SK-N-SH (cell line): ENCODE measurements around the gene ATAD1. TPM values are rescaled to one million over a fixed set of nuclear protein-coding genes. Genes with fewer than 3 reads are reported as not detected.
"Not testable (repeated sequence)": the region's sequence is repeated elsewhere in the genome, so short reads cannot be mapped to it uniquely, and the experiment has no call there.

Experiments used
- CTCF ChIA-PET: fragments of 300-600, 350-600 bp; formaldehyde crosslinking; extraction: SDS; loops from one replicate; lab custom pipeline; 2021; lab: Yijun Ruan, JAX
- POLR2A ChIA-PET: fragments of 350-600 bp; sonication (Branson Sonifier 250); formaldehyde crosslinking; extraction: SDS; loops from one replicate; lab custom pipeline; 2020; ENCODE audit warnings: antibody characterized with exemption, inconsistent platforms; lab: Yijun Ruan, JAX
- DNase-seq: peaks from one replicate; pipeline ENCODE4 v3.0.0; 2012
- H2AFZ ChIP-seq: fragments of 200-600 bp; sonication (generic); 2 replicates; pipeline ENCODE4 v1.8.1; 2016; ENCODE audit warnings: antibody characterized with exemption, mild to moderate bottlenecking, low read depth
- H3F3A ChIP-seq: fragments of 200-600 bp; sonication (generic); replicated peaks from 2 replicates; pipeline ENCODE3; 2016; ENCODE audit warnings: antibody characterized with exemption, mild to moderate bottlenecking; ENCODE audit not compliant: insufficient read depth
- H3K27ac ChIP-seq, 2 experiments: fragments of 200-500 bp in 1 of 2; fragments of 200-600 bp in 1 of 2; sonication (Bioruptor generic) in 1 of 2; sonication (generic), shearing (Covaris generic) in 1 of 2; 2 replicates each; pipeline versions ENCODE4 v1.5.1 to v1.6.1; 2014 to 2016; ENCODE audit warnings: low read depth in 2 of 2, inconsistent platforms in 1 of 2, low read length in 1 of 2, mild to moderate bottlenecking in 1 of 2, mixed read lengths in 1 of 2
- H3K27me3 ChIP-seq: fragments of 200-600 bp; sonication (generic), shearing (Covaris generic); 2 replicates; pipeline ENCODE4 v1.6.1; 2016; ENCODE audit warnings: mixed run types; ENCODE audit not compliant: insufficient read depth
- H3K36me3 ChIP-seq, 2 experiments: fragments of 200-500 bp in 1 of 2; fragments of 200-600 bp in 1 of 2; sonication (Bioruptor generic) in 1 of 2; sonication (generic) in 1 of 2; replicated peaks in 1 of 2; 2 replicates each; pipeline versions ENCODE3 to v1.5.1; 2014 to 2016; ENCODE audit warnings: low read length in 1 of 2, mild to moderate bottlenecking in 1 of 2; ENCODE audit not compliant: insufficient read depth in 2 of 2, control insufficient read depth in 1 of 2
- H3K4me1 ChIP-seq, 2 experiments: fragments of 200-500 bp in 1 of 2; fragments of 200-600 bp in 1 of 2; sonication (Bioruptor generic) in 1 of 2; sonication (generic), shearing (Covaris generic) in 1 of 2; 2 replicates each; pipeline versions ENCODE4 v1.5.1 to v1.6.1; 2014 to 2016; ENCODE audit warnings: low read depth in 1 of 2, low read length in 1 of 2, mixed run types in 1 of 2; ENCODE audit not compliant: insufficient read depth in 2 of 2, control insufficient read depth in 1 of 2
- H3K4me2 ChIP-seq: fragments of 200-600 bp; sonication (generic), shearing (Covaris generic); 2 replicates; pipeline ENCODE4 v1.6.1; 2017; ENCODE audit warnings: mixed run types
- H3K4me3 ChIP-seq, 2 experiments: fragments of 200-500 bp in 1 of 2; fragments of 200-600 bp in 1 of 2; sonication (Bioruptor generic) in 1 of 2; sonication (generic), shearing (Covaris generic) in 1 of 2; 2 replicates each; pipeline versions ENCODE4 v1.5.1 to v1.8.1; 2014 to 2016; ENCODE audit warnings: low read depth in 2 of 2, inconsistent platforms in 1 of 2, low read length in 1 of 2, mild to moderate bottlenecking in 1 of 2, mixed read lengths in 1 of 2, moderate library complexity in 1 of 2
- H3K79me2 ChIP-seq: fragments of 200-600 bp; sonication (generic); 2 replicates; pipeline ENCODE4 v1.8.1; 2017; ENCODE audit warnings: mild to moderate bottlenecking; ENCODE audit not compliant: insufficient read depth
- H3K9ac ChIP-seq: fragments of 200-600 bp; sonication (generic); 2 replicates; pipeline ENCODE4 v1.6.1; 2017; ENCODE audit warnings: mixed run types
- H3K9me2 ChIP-seq: fragments of 200-600 bp; sonication (generic); 2 replicates; pipeline ENCODE4 v1.6.1; 2017; ENCODE audit warnings: mixed run types
- H3K9me3 ChIP-seq: fragments of 200-600 bp; sonication (generic); 2 replicates; pipeline ENCODE4 v1.6.1; 2017; ENCODE audit warnings: mixed run types, mild to moderate bottlenecking, moderate library complexity
- H4K20me1 ChIP-seq: fragments of 200-600 bp; sonication (generic); 2 replicates; pipeline ENCODE4 v1.6.1; 2017; ENCODE audit warnings: mild to moderate bottlenecking, mixed run types; ENCODE audit not compliant: insufficient read depth
- CHD2 ChIP-seq: fragments of 150-350 bp; IDR thresholded peaks from 2 replicates; pipeline ENCODE4 v1.6.1; 2018; ENCODE audit warnings: low read length; ENCODE audit not compliant: partially characterized antibody
- EZH2phosphoT487 ChIP-seq: fragments of 200-600 bp; sonication (generic); IDR thresholded peaks from 2 replicates; pipeline ENCODE4 v1.6.1; 2017; ENCODE audit warnings: low read depth, mixed run types, mild to moderate bottlenecking, antibody characterized with exemption, moderate library complexity, borderline replicate concordance
- GATA2 ChIP-seq: sonication (generic); formaldehyde crosslinking; IDR thresholded peaks from 2 replicates; pipeline ENCODE4 v1.5.0; 2020; ENCODE audit warnings: mild to moderate bottlenecking, missing genetic modification reagents
- MXI1 ChIP-seq: IDR thresholded peaks from 2 replicates; pipeline ENCODE4 v1.6.1; 2012; ENCODE audit warnings: mild to moderate bottlenecking, low read depth, low read length, improper control_type of control experiment
- NFIC ChIP-seq: IDR thresholded peaks from 2 replicates; pipeline ENCODE4 v1.4.0; 2012; ENCODE audit warnings: borderline replicate concordance
- NRF1 ChIP-seq: IDR thresholded peaks from 2 replicates; pipeline ENCODE4 v1.6.1; 2012; ENCODE audit warnings: low read depth, mild to moderate bottlenecking, low read length
- POLR2AphosphoS5 ChIP-seq: IDR thresholded peaks from 2 replicates; pipeline ENCODE4 v1.6.1; 2012; ENCODE audit warnings: low read depth, low read length
- RAD21 ChIP-seq: IDR thresholded peaks from 2 replicates; pipeline ENCODE4 v1.6.1; 2012; ENCODE audit warnings: mild to moderate bottlenecking, low read length
- RCOR1 ChIP-seq: fragments of 150-350 bp; IDR thresholded peaks from 2 replicates; pipeline ENCODE4 v1.6.1; 2017; ENCODE audit warnings: antibody characterized with exemption, low read length
- RFX5 ChIP-seq: IDR thresholded peaks from 2 replicates; pipeline ENCODE4 v1.6.1; 2012; ENCODE audit warnings: mild to moderate bottlenecking, improper control_type of control experiment, low read length
- SMC3 ChIP-seq: IDR thresholded peaks from 2 replicates; pipeline ENCODE4 v1.6.1; 2012; ENCODE audit warnings: low read depth, low read length, improper control_type of control experiment
- TAF1 ChIP-seq: IDR thresholded peaks from 2 replicates; pipeline ENCODE4 v1.6.1; 2012; ENCODE audit warnings: low read depth, mild to moderate bottlenecking, low read length, moderate library complexity, borderline replicate concordance
- TCF12 ChIP-seq: IDR thresholded peaks from 2 replicates; pipeline ENCODE4 v1.4.0; 2012
- TEAD4 ChIP-seq: IDR thresholded peaks from 2 replicates; pipeline ENCODE4 v1.4.0; 2012; ENCODE audit warnings: mild to moderate bottlenecking, borderline replicate concordance; ENCODE audit not compliant: insufficient read depth
- WGBS: methylation state at CpG from one replicate; pipeline ENCODE4 v1.1.6; 2017; ENCODE audit warnings: low lambda C conversion rate; 5-methylcytosine and 5-hydroxymethylcytosine counted together
- polyA plus RNA-seq, 3 experiments: library from polyadenylated mRNA; depleted of rRNA; stranded (reverse); fragments of >200 nt; gene quantifications; 2 replicates each; pipeline ENCODE4 v1.2.3, GENCODE V29; 2012
- TF ChIP-seq, protein P1 (sequence below): fragments of 200-600 bp; sonication (generic); IDR thresholded peaks from 2 replicates; pipeline ENCODE4 v1.6.1; 2017; ENCODE audit warnings: antibody characterized with exemption, mild to moderate bottlenecking, moderate library complexity
- TF ChIP-seq, protein P2 (sequence below): IDR thresholded peaks from 2 replicates; pipeline ENCODE4 v1.4.0; 2012; ENCODE audit warnings: low read depth
- TF ChIP-seq, protein P3 (sequence below): fragments of 150-350 bp; IDR thresholded peaks from 2 replicates; pipeline ENCODE4 v1.6.1; 2016; ENCODE audit warnings: mild to moderate bottlenecking, low read depth, low read length

ATAD1 gene
- polyA plus RNA-seq, 1 of the 3 experiments (the other 2 are of a cell fraction): 13.5 TPM

DNA sequence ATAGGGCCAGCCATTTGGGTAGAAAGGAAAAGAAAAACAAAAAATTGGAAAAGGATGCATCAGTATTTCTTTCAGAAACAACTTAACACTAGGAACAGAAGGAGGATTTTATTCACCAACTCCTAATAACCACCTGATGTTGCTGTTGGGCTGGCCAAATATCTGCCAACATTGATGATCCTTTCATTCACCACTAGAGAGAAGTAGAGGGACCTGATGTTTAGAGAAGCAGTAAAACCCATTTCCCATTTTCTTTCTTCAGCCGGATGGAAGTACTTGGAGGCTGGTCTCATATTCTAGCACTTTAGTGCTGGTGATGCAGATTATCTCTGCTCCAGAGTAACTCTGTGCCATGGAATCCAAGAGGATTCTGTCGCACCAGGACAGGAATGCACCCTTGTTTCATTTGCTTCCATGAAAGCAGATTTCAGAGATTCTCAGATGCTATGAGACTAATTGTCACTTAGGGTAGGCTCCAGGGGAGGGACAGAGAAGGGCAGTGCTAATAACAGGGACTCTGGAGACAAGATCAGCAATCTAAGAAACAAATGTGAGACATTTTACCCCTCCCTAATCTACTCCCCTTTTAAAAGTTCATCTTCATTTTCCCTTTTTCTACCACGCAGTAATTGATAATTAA, 42.2 kb upstream of the ATAD1 start:
- Histone ChIP-seq H3K27me3 (no peaks in the 10 kb centered on the region), H3K4me2 (no peak overlapping the region), H4K20me1 (peaks cover 11% of the 10 kb centered on the region), H3K4me1 (peaks cover 0 to 13% of the 10 kb centered on the region in 2 experiments; a peak in 2 of 4 replicates), H2AFZ (no peak overlapping the region), H3K36me3 (no peaks in the 10 kb centered on the region), H3K27ac (peak overlapping the region; percentile 5 to 97; a peak in 3 of 4 replicates), H3K9ac (no peak overlapping the region), H3K9me3 (no peaks in the 10 kb centered on the region), H3K9me2 (no peaks in the 10 kb centered on the region), H3F3A (peaks cover 33% of the 10 kb centered on the region), H3K79me2 (peaks cover 16% of the 10 kb centered on the region), H3K4me3 (no peak overlapping the region)
- DNase-seq: peak; percentile 66
- CTCF ChIA-PET: interaction anchor here (0.7 to 3.8 kb wide), 4 partner anchors 9 to 704 kb away, joined by 3 to 42 read pairs (median 9); no protein-coding TSS in a partner anchor
- POLR2A ChIA-PET: no interaction called here
- WGBS: 19% methylated on average over 2 of the region's 3 CpGs
- TF ChIP-seq TCF12: 0 out of 2 replicates have a peak, but pooled peaks have one; percentile 6
- TF ChIP-seq NFIC: peak; percentile 12; the same call in 1 of the 2 replicates
- 0 out of 2 replicates have a peak, but pooled peaks have one; percentile 25 for TF ChIP-seq RFX5
- 0 out of 2 replicates have a peak, but pooled peaks have one; percentile 15 for TF ChIP-seq MXI1
- TF ChIP-seq TAF1: no peak
- TF ChIP-seq, protein P1, sequence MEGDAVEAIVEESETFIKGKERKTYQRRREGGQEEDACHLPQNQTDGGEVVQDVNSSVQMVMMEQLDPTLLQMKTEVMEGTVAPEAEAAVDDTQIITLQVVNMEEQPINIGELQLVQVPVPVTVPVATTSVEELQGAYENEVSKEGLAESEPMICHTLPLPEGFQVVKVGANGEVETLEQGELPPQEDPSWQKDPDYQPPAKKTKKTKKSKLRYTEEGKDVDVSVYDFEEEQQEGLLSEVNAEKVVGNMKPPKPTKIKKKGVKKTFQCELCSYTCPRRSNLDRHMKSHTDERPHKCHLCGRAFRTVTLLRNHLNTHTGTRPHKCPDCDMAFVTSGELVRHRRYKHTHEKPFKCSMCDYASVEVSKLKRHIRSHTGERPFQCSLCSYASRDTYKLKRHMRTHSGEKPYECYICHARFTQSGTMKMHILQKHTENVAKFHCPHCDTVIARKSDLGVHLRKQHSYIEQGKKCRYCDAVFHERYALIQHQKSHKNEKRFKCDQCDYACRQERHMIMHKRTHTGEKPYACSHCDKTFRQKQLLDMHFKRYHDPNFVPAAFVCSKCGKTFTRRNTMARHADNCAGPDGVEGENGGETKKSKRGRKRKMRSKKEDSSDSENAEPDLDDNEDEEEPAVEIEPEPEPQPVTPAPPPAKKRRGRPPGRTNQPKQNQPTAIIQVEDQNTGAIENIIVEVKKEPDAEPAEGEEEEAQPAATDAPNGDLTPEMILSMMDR: peak; percentile 66
- TF ChIP-seq, protein P2, sequence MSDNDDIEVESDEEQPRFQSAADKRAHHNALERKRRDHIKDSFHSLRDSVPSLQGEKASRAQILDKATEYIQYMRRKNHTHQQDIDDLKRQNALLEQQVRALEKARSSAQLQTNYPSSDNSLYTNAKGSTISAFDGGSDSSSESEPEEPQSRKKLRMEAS: no peak
- TF ChIP-seq CHD2: no peak
- TF ChIP-seq SMC3: peak; percentile 77
- TF ChIP-seq RCOR1: peak; percentile 54; the same call in 1 of the 2 replicates
- peak; percentile 92 for TF ChIP-seq RAD21
- TF ChIP-seq, protein P3, sequence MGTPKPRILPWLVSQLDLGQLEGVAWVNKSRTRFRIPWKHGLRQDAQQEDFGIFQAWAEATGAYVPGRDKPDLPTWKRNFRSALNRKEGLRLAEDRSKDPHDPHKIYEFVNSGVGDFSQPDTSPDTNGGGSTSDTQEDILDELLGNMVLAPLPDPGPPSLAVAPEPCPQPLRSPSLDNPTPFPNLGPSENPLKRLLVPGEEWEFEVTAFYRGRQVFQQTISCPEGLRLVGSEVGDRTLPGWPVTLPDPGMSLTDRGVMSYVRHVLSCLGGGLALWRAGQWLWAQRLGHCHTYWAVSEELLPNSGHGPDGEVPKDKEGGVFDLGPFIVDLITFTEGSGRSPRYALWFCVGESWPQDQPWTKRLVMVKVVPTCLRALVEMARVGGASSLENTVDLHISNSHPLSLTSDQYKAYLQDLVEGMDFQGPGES: no peak
- TF ChIP-seq POLR2AphosphoS5: no peak
- TF ChIP-seq NRF1: no peak
- peak; percentile 41; the same call in 1 of the 2 replicates for TF ChIP-seq GATA2
- no peak for TF ChIP-seq EZH2phosphoT487
- TF ChIP-seq TEAD4: no peak

DNA sequence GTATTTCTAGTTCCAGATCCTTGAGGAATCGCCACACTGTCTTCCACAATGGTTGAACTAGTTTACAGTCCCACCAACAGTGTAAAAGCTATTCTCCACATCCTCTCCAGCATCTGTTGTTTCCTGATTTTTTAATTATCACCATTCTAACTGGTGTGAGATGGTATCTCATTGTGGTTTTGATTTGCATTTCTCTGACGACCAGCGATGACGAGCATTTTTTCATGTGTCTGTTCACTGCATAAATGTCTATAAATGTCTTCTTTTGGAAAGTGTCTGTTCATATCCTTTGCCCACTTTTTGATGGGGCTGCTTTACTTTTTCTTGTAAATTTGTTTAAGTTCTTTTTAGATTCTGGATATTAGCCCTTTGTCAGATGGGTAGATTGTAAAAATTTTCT, 37.6 kb upstream of the ATAD1 start:
- 88% methylated on average over 4 of the region's 4 CpGs for WGBS
- H3K9me3 ChIP-seq, H3K4me3 ChIP-seq, H3K27me3 ChIP-seq, H3K36me3 ChIP-seq, H3K79me2 ChIP-seq, H4K20me1 ChIP-seq, H3K9ac ChIP-seq, H3K4me1 ChIP-seq, H3K4me2 ChIP-seq, H3K9me2 ChIP-seq, H3K27ac ChIP-seq, POLR2A ChIA-PET, H3F3A ChIP-seq, H2AFZ ChIP-seq, DNase-seq: not testable (repeated sequence)
- CTCF ChIA-PET: interaction anchor here (1.3 to 2.8 kb wide), 2 partner anchors 10 to 697 kb away, joined by 3 to 13 read pairs; no protein-coding TSS in a partner anchor

DNA sequence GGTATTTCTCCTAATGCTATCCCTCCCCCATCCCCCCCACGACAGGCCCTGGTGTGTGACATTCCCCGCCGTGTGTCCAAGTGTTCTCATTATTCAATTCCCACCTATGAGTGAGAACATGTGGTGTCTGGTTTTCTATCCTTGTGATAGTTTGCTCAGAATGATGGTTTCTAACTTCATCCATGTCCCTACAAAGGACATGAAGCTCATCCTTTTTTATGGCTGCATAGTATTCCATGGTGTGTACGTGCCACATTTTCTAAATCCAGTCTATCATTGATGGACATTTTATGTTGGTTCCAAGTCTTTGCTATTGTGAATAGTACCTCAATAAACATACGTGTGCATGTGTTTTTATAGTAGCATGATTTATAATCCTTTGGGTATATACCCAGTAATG, 37.2 kb upstream of the ATAD1 start:
- H3K27me3 ChIP-seq, H3K36me3 ChIP-seq, H3K4me3 ChIP-seq, H3F3A ChIP-seq, H4K20me1 ChIP-seq, H3K4me1 ChIP-seq, POLR2A ChIA-PET, H3K9ac ChIP-seq, DNase-seq, H3K4me2 ChIP-seq, H2AFZ ChIP-seq, H3K79me2 ChIP-seq, H3K9me3 ChIP-seq, H3K9me2 ChIP-seq, H3K27ac ChIP-seq: not testable (repeated sequence)
- 85% methylated on average over 5 of the region's 5 CpGs for WGBS
- CTCF ChIA-PET: interaction anchor here (2.8 kb wide), 1 partner anchor 698 kb away, joined by 13 read pairs; no protein-coding TSS in a partner anchor
